Stomach (tissue), 4 donors: ENCODE results near the gene DCC.

Source experiments
- CTCF ChIP-seq, 7 experiments: fragments of 450-650 bp in 4 of 7; fragments of 200-600 bp in 3 of 7; sonication (generic) in 3 of 7; IDR thresholded peaks; one replicate each; pipeline ENCODE4 v1.5.1; 2016 to 2019; ENCODE audit warnings: antibody characterized with exemption in 7 of 7, control low read depth in 2 of 7, mild to moderate bottlenecking in 1 of 7
- POLR2A ChIP-seq, 4 donors: fragments of 450-650 bp; IDR thresholded peaks; one replicate each; pipeline ENCODE4 v1.6.1; 2016; ENCODE audit warnings: antibody characterized with exemption in 4 of 4, control low read depth in 2 of 4, mild to moderate bottlenecking in 1 of 4, moderate library complexity in 1 of 4

- TF ChIP-seq CTCF (IDR thresholded peaks at IDR 0.05), result no peak
- TF ChIP-seq POLR2A (IDR thresholded peaks at IDR 0.05), result no peak
Measured at GRCh38 chr18:52971097-52971496, 631.1 kb downstream of the DCC start.
